K562 (cell line): ENCODE measurements around the gene INSIG1. TPM values are rescaled to one million over a fixed set of nuclear protein-coding genes. Genes with fewer than 3 reads are reported as not detected.

ENCODE experiments used
- ARHGAP35 ChIP-seq: fragments of 450-650 bp; IDR thresholded peaks from 2 replicates; pipeline ENCODE4 v1.6.1; 2018; ENCODE audit not compliant: partially characterized antibody
- CEBPG ChIP-seq, 3 experiments: fragments of 200-800 bp in 1 of 3; sonication (Bioruptor generic) in 1 of 3; sonication (generic) in 1 of 3; formaldehyde crosslinking in 1 of 3; IDR thresholded peaks in 2 of 3; conservative IDR thresholded peaks in 1 of 3; 2 replicates each; pipeline versions ENCODE4 v1.6.1 to v1.8.0; 2016 to 2022; ENCODE audit warnings: missing compliant biosample characterization in 2 of 3, missing genetic modification characterization in 2 of 3, mild to moderate bottlenecking in 1 of 3, missing genetic modification reagents in 1 of 3
- CHD2 ChIP-seq: IDR thresholded peaks from 2 replicates; pipeline ENCODE4 v1.6.1; 2011; ENCODE audit warnings: low read depth, low read length
- FOXA3 ChIP-seq, 2 experiments: fragments of 450-650 bp in 1 of 2; sonication (generic) in 1 of 2; formaldehyde crosslinking; IDR thresholded peaks in 1 of 2; conservative IDR thresholded peaks in 1 of 2; 2 replicates each; pipeline versions ENCODE4 v1.4.0 to v1.8.0; 2020 to 2022; ENCODE audit warnings: mild to moderate bottlenecking in 2 of 2, missing genetic modification reagents in 1 of 2
- FOXK2 ChIP-seq, 2 experiments: fragments of 450-650 bp; IDR thresholded peaks in 1 of 2; conservative IDR thresholded peaks in 1 of 2; 2 replicates each; pipeline ENCODE4 v1.6.1; 2016; ENCODE audit warnings: low read depth in 2 of 2, mild to moderate bottlenecking in 1 of 2
- HLTF ChIP-seq: fragments of 450-650 bp; IDR thresholded peaks from 2 replicates; pipeline ENCODE4 v1.6.1; 2016
- IFI16 ChIP-seq: fragments of 250-450 bp; sonication (Bioruptor Pico); IDR thresholded peaks from 2 replicates; pipeline ENCODE4 v2.1.2; 2022; ENCODE audit warnings: mild to moderate bottlenecking, inconsistent platforms
- JUND ChIP-seq, 2 experiments: IDR thresholded peaks; 2 replicates in 1 of 2; 3 replicates in 1 of 2; pipeline ENCODE4 v1.6.1; 2011; ENCODE audit warnings: borderline replicate concordance in 2 of 2, low read depth in 2 of 2, low read length in 2 of 2, improper control_type of control experiment in 1 of 2, missing biosample characterization in 1 of 2, missing genetic modification characterization in 1 of 2, missing genetic modification reagents in 1 of 2
- NFE2L1 ChIP-seq: fragments of 450-650 bp; IDR thresholded peaks from 2 replicates; pipeline ENCODE4 v1.6.1; 2016; ENCODE audit warnings: missing genetic modification characterization, low read depth, mild to moderate bottlenecking, missing compliant biosample characterization, moderate library complexity, borderline replicate concordance
- NFRKB ChIP-seq: fragments of 450-650 bp; IDR thresholded peaks from 2 replicates; pipeline ENCODE4 v1.6.1; 2016; ENCODE audit warnings: low read depth
- NFYB ChIP-seq: IDR thresholded peaks from 2 replicates; pipeline ENCODE4 v1.6.1; 2011; ENCODE audit warnings: mild to moderate bottlenecking, moderate library complexity; ENCODE audit not compliant: insufficient read length; ENCODE audit errors: extremely low read depth
- PHTF2 ChIP-seq: fragments of 250-450 bp; sonication (Bioruptor Pico); IDR thresholded peaks from 2 replicates; pipeline ENCODE4 v1.5.0; 2021; ENCODE audit warnings: mild to moderate bottlenecking
- PPARD ChIP-seq: fragments of 250-450 bp; sonication (Bioruptor Pico); IDR thresholded peaks from 2 replicates; pipeline ENCODE4 v1.8.0; 2022; ENCODE audit warnings: inconsistent platforms, mild to moderate bottlenecking, moderate library complexity
- SAP30 ChIP-seq: fragments of 200-600 bp; sonication (generic); IDR thresholded peaks from 2 replicates; pipeline ENCODE4 v1.6.1; 2012; ENCODE audit warnings: borderline replicate concordance, low read depth, mild to moderate bottlenecking, moderate library complexity, low read length, control low read depth, inconsistent platforms; ENCODE audit not compliant: insufficient read depth, poor library complexity, severe bottlenecking
- STAG1 ChIP-seq: sonication (generic); formaldehyde crosslinking; IDR thresholded peaks from 2 replicates; pipeline ENCODE4 v1.5.0; 2020; ENCODE audit warnings: missing genetic modification reagents, borderline replicate concordance
- TEAD4 ChIP-seq, 2 experiments: sonication (generic) in 1 of 2; formaldehyde crosslinking in 1 of 2; IDR thresholded peaks; 2 replicates each; pipeline versions ENCODE4 v1.6.1 to v1.8.0; 2012 to 2022; ENCODE audit warnings: borderline replicate concordance in 1 of 2, inconsistent platforms in 1 of 2, low read length in 1 of 2, mild to moderate bottlenecking in 1 of 2, missing genetic modification reagents in 1 of 2
- WHSC1 ChIP-seq: IDR thresholded peaks from one replicate; pipeline ENCODE4 v1.6.1; 2012; ENCODE audit warnings: low read length, control low read depth, inconsistent platforms
- ZNF124 ChIP-seq: sonication (generic); formaldehyde crosslinking; IDR thresholded peaks from 2 replicates; pipeline ENCODE4 v1.8.1; 2022; ENCODE audit warnings: missing genetic modification reagents
- ZNF217 ChIP-seq: sonication (generic); formaldehyde crosslinking; IDR thresholded peaks from 2 replicates; pipeline ENCODE4 v1.8.0; 2022; ENCODE audit warnings: mild to moderate bottlenecking, missing genetic modification reagents
- ZNF354B ChIP-seq: fragments of 250-450 bp; sonication (Bioruptor Pico); IDR thresholded peaks from 2 replicates; pipeline ENCODE4 v1.4.0; 2020
- ZNF431 ChIP-seq: sonication (generic); formaldehyde crosslinking; IDR thresholded peaks from 2 replicates; pipeline ENCODE4 v1.8.0; 2022; ENCODE audit warnings: mild to moderate bottlenecking, missing genetic modification reagents
- ZNF717 ChIP-seq: fragments of 250-450 bp; sonication (Bioruptor Pico); IDR thresholded peaks from 2 replicates; pipeline ENCODE4 v1.5.0; 2021
- ZNF76 ChIP-seq: fragments of 250-450 bp; sonication (Bioruptor Pico); IDR thresholded peaks from 2 replicates; pipeline ENCODE4 v1.4.0; 2020; ENCODE audit warnings: mild to moderate bottlenecking, moderate library complexity, borderline replicate concordance
- polyA plus RNA-seq, 8 experiments: library from polyadenylated mRNA; depleted of rRNA in 4 of 8; stranded (reverse) in 5 of 8; unstranded in 3 of 8; fragments of >200 nt; fragmentation: Nextera tagmentation in 2 of 8; fragmentation: Illumina TruSeq in 1 of 8; extraction: Ambion mirVana in 2 of 8; extraction: Trizol in 1 of 8; gene quantifications; 2 replicates each; pipeline versions ENCODE4 v1.2.1 to v1.2.3, GENCODE V29; 2011 to 2014; ENCODE audit warnings: inconsistent platforms in 1 of 8, missing spikeins in 1 of 8
- total RNA-seq, 7 experiments: library from RNA; depleted of rRNA in 6 of 7; stranded (reverse); fragments of >200 nt in 6 of 7; fragmentation: Illumina TruSeq in 2 of 7; extraction: Trizol in 2 of 7; gene quantifications; 2 replicates each; pipeline versions ENCODE4 v1.2.1 to v1.2.3, GENCODE V29; 2011 to 2021; ENCODE audit warnings: low replicate concordance in 1 of 7
- TF ChIP-seq, protein P1 (sequence below): sonication (generic); formaldehyde crosslinking; IDR thresholded peaks from 2 replicates; pipeline ENCODE4 v1.5.0; 2020; ENCODE audit warnings: missing genetic modification reagents
- TF ChIP-seq, protein P2 (sequence below): fragments of 250-450 bp; sonication (Bioruptor Pico); IDR thresholded peaks from 2 replicates; pipeline ENCODE4 v1.4.0; 2020

Gene INSIG1
- total and polyA plus RNA-seq, 9 of the 15 experiments (the other 6 are each of a cell fraction or from before 2014, with no cell fraction given): 57.1 to 787 (median 238) TPM

DNA sequence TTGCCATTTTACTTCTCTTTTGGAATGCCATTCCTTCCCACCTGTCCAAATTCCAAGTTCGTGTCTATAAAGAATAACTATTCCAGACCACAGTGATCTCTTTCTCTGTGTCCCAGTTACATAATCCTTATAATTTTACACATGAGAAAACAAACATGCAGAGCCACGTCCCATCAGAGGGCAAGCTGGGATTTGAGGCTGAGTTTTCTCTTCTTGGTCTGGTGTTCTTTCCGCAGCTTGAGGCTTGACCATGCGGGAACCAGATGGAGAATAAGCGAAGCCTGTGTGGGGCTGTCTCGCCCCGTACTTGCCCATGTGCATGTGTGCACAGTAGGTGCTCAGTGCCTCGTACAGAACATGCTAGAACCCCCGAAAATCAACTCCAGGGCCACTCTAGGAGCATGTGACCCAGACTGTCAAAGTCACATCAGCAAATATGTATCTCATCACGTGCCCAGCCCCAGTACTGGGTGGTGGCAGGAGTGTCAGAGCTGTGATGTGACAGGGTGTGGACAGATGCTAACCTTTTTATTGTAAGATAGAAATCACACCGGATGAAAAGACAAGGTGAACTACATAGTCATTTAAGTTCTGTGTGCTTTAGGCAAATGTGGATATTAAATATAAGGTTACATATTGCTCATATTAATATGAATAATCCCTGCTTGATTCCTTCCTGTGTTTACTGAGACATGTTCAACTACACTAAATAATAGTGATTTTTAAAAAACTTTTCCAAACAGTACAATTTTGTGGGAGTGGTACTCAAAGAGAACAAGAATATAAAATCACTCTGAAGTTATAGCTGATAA lies 3.2 kb downstream of the INSIG1 start (continued):
- TF ChIP-seq ZNF431 (CRISPR knock-in tag) (no peak), HLTF (no peak), CEBPG (CRISPR knock-in tag; IDR thresholded peaks at IDR 0.05) (no peak), CEBPG (tag; conservative IDR thresholded peaks at IDR 0.05 in 1 of 2, IDR thresholded peaks at IDR 0.05 in 1 of 2) (no peak), ARHGAP35 (no peak), TEAD4 (IDR thresholded peaks at IDR 0.05; ENCODE audit: low read length) (peak; percentile 15; the same call in 1 of the 2 replicates), TEAD4 (CRISPR knock-in tag; IDR thresholded peaks at IDR 0.05; ENCODE audit: borderline replicate concordance) (no peak), PPARD (no peak), ZNF354B (CRISPR knock-in tag) (no peak), ZNF717 (no peak), CHD2 (no peak), SAP30 (peak; percentile 57), JUND (IDR thresholded peaks at IDR 0.05; ENCODE audit: borderline replicate concordance, low read depth, low read length) (peak; percentile 7; the same call in 1 of the 2 replicates), JUND (tag; IDR thresholded peaks at IDR 0.05; ENCODE audit: borderline replicate concordance, low read depth, low read length) (no peak), NFYB (no peak), NFRKB (no peak), ZNF217 (CRISPR knock-in tag) (no peak), WHSC1 (peak; percentile 47), ZNF124 (CRISPR knock-in tag) (no peak), PHTF2 (CRISPR knock-in tag) (no peak), IFI16 (CRISPR knock-in tag) (no peak), FOXA3 (CRISPR knock-in tag; conservative IDR thresholded peaks at IDR 0.05 in 1 of 2, IDR thresholded peaks at IDR 0.05 in 1 of 2) (no peak), ZNF76 (CRISPR knock-in tag) (no peak), FOXK2 (conservative IDR thresholded peaks at IDR 0.05 in 1 of 2, IDR thresholded peaks at IDR 0.05 in 1 of 2; ENCODE audit: low read depth in 2 of 2) (no peak), NFE2L1 (tag) (no peak), STAG1 (CRISPR knock-in tag) (no peak)
- TF ChIP-seq, protein P1, sequence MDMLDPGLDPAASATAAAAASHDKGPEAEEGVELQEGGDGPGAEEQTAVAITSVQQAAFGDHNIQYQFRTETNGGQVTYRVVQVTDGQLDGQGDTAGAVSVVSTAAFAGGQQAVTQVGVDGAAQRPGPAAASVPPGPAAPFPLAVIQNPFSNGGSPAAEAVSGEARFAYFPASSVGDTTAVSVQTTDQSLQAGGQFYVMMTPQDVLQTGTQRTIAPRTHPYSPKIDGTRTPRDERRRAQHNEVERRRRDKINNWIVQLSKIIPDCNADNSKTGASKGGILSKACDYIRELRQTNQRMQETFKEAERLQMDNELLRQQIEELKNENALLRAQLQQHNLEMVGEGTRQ (CRISPR knock-in tag): peak; percentile 83
- TF ChIP-seq, protein P2, sequence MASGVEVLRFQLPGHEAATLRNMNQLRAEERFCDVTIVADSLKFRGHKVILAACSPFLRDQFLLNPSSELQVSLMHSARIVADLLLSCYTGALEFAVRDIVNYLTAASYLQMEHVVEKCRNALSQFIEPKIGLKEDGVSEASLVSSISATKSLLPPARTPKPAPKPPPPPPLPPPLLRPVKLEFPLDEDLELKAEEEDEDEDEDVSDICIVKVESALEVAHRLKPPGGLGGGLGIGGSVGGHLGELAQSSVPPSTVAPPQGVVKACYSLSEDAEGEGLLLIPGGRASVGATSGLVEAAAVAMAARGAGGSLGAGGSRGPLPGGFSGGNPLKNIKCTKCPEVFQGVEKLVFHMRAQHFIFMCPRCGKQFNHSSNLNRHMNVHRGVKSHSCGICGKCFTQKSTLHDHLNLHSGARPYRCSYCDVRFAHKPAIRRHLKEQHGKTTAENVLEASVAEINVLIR: no peak
